SJSA1 (cell line): Measurements from ENCODE around the gene CYP46A1. TPM values are rescaled to one million over a fixed set of nuclear protein-coding genes. Genes with fewer than 3 reads are reported as not detected.
"Not testable (repeated sequence)": the region's sequence is repeated elsewhere in the genome, so short reads cannot be mapped to it uniquely, and the experiment has no call there.

Experiments
- DNase-seq, 2 experiments: peaks; one replicate each; pipeline ENCODE4 v3.0.0-alpha.2; 2015 to 2020; ENCODE audit warnings: low spot score in 2 of 2, low read depth in 1 of 2
- H3K27ac ChIP-seq: fragments of 250-450 bp; sonication (Bioruptor Pico); 2 replicates; pipeline ENCODE4 v1.5.1; 2020; ENCODE audit warnings: mild to moderate bottlenecking, moderate library complexity
- H3K27me3 ChIP-seq: fragments of 250-450 bp; sonication (Bioruptor Pico); replicated peaks from 2 replicates; pipeline ENCODE4 v1.5.1; 2020; ENCODE audit warnings: mild to moderate bottlenecking, moderate library complexity
- H3K36me3 ChIP-seq: fragments of 250-450 bp; sonication (Bioruptor Pico); 2 replicates; pipeline ENCODE4 v1.5.1; 2020; ENCODE audit warnings: mild to moderate bottlenecking
- H3K4me1 ChIP-seq: fragments of 250-450 bp; sonication (Bioruptor Pico); replicated peaks from 2 replicates; pipeline ENCODE4 v1.6.1; 2021; ENCODE audit warnings: mild to moderate bottlenecking
- H3K4me3 ChIP-seq: fragments of 250-450 bp; sonication (Bioruptor Pico); 2 replicates; pipeline ENCODE4 v1.5.1; 2020; ENCODE audit warnings: mild to moderate bottlenecking
- H3K9me3 ChIP-seq: fragments of 250-450 bp; sonication (Bioruptor Pico); replicated peaks from 2 replicates; pipeline ENCODE4 v1.5.1; 2020; ENCODE audit warnings: mild to moderate bottlenecking
- total RNA-seq: library from RNA; depleted of rRNA; stranded (reverse); fragments of >200 nt; shearing (Covaris generic); gene quantifications from 2 replicates; pipeline ENCODE4 v1.2.3, GENCODE V29; 2014

Gene CYP46A1
- total RNA-seq, 1 experiment from 2014 or later: 0.21 TPM

DNA sequence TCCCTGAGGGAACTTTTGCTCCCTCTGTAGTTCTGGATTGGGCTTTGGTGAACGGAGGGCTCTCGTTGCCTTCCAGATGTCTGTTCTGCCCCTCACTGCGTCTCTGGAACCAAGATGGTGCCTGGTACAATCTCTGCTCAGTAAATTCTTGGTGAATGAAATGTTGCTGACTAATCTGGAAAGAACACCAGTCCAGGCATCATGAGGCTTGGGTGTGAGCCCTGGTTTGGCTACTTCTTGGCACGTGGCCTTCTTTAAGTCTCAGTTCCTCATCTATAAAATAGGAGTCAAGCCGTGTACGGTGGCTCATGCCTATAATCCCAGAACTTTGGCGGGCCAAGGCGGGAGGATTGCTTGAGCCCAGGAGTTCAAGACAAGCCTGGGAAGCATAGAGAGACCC, 34.9 kb upstream of the CYP46A1 start:
- Histone ChIP-seq H3K4me3 (no peak overlapping the region), H3K36me3 (no peaks in the 10 kb centered on the region), H3K4me1 (peaks cover 6% of the 10 kb centered on the region), H3K9me3 (no peaks in the 10 kb centered on the region), H3K27ac (no peak overlapping the region), H3K27me3 (peaks cover 6% of the 10 kb centered on the region; the same call in 1 of the 2 replicates)
- no peak for DNase-seq

DNA sequence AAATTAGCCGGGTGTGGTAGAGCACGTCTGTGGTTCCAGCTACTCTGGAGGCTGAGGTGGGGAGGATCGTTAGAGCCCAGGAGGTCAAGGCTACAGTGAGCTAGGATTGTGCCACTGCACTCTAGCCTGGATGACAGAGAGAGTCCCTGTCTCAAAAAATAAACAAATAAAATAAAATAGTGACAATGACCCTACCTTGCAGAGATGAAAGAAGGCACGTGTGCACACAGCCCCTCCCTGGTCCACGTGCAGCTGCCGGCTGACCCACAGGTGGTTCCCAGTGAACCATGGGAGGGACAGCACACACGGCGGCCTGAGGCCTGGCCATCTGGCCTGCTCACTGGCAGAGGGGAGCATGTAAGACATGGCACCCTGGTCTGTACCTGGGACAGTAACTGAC, 34.5 kb upstream of the CYP46A1 start:
- Histone ChIP-seq H3K27me3 (peaks cover 6% of the 10 kb centered on the region; the same call in 1 of the 2 replicates), H3K4me3 (no peak overlapping the region), H3K4me1 (peaks cover 6% of the 10 kb centered on the region), H3K36me3 (no peaks in the 10 kb centered on the region), H3K27ac (no peak overlapping the region), H3K9me3 (no peaks in the 10 kb centered on the region)
- no peak for DNase-seq

- Histone ChIP-seq H3K4me1 (peaks cover 3% of the 10 kb centered on the region), H3K36me3 (no peaks in the 10 kb centered on the region), H3K4me3 (no peak overlapping the region), H3K27me3 (peaks cover 3% of the 10 kb centered on the region; the same call in 1 of the 2 replicates), H3K9me3 (no peaks in the 10 kb centered on the region), H3K27ac (no peak overlapping the region)
- DNase-seq: no peak
Measured at GRCh38 chr14:99650189-99650588, 33.9 kb upstream of the CYP46A1 start.

GRCh38 chr14:99651953-99652746, 31.9 kb upstream of the CYP46A1 start:
- Histone ChIP-seq H3K4me1 (no peaks in the 10 kb centered on the region), H3K9me3 (no peaks in the 10 kb centered on the region), H3K4me3 (no peak overlapping the region), H3K27ac (no peak overlapping the region), H3K36me3 (no peaks in the 10 kb centered on the region), H3K27me3 (no peaks in the 10 kb centered on the region)
- no peak for DNase-seq

DNA sequence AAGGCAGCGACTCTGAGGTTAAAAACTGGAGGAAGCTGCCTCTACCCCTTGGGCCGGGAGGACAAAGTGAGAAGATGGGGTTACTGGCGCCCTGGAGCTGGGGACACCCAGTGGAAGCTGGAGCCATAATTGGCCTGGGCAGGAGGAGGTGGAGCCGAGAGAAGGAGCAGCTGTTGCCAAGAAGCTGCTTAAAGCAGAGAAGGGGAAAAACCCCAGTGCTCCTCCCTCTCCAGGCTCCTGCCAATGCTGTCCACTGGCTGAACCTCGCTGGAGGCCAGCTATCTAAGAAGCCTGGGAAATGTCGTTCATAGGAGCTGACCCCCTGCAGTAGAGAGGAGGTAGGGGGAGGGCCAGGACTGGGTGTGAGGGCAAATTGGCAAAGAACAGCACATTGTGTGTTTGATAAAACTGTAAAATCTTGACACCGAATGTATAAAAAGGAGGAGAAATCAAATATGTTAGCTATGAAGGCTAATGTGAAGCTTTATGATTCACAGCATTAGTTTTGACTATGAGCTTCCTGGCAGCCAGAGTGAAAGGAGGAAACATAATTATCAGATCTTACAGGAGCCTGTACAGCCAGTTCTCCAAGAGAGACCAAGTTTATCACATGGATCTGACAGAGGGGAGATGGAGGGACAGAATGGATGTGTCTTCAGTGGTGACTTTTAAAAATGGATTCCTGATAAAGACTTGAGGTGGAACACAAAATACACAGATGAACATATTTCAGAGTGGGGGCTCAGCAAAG, 29.7 kb upstream of the CYP46A1 start:
- DNase-seq: peak in 1 of 2 experiments; percentile 17
- Histone ChIP-seq H3K4me3 (no peak overlapping the region), H3K4me1 (no peaks in the 10 kb centered on the region), H3K36me3 (no peaks in the 10 kb centered on the region), H3K9me3 (no peaks in the 10 kb centered on the region), H3K27me3 (no peaks in the 10 kb centered on the region), H3K27ac (no peak overlapping the region)

DNA sequence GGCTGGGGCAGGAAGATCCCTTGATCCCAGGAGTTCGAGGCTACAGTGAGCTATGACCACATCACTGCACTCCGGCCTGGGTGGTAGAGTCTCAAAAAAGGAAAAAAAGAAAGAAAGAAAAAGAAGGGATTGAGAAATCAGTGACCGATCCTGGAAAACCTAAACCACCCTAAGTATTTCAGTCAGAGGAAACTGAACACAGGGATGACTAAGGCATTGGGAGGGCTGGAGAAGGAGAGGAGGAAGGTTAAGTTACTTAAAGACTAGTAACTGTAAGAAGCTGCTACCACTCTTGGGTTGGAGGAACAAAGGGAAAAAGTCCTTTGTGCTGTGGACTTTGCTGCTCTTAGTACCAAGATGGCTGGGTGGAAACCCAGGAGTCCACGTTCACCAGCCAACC, 28.6 kb upstream of the CYP46A1 start:
- H3K27me3 ChIP-seq: no peaks in the 10 kb centered on the region
- H3K4me1 ChIP-seq: peaks cover 5% of the 10 kb centered on the region
- H3K36me3 ChIP-seq: no peaks in the 10 kb centered on the region
- H3K4me3 ChIP-seq: no peak overlapping the region
- H3K9me3 ChIP-seq: no peaks in the 10 kb centered on the region
- no peak for DNase-seq
- no peak overlapping the region for H3K27ac ChIP-seq

GRCh38 chr14:99656171-99656570, 27.9 kb upstream of the CYP46A1 start:
- Histone ChIP-seq H3K27ac (no peak overlapping the region), H3K27me3 (no peaks in the 10 kb centered on the region), H3K4me1 (peaks cover 12% of the 10 kb centered on the region), H3K9me3 (no peaks in the 10 kb centered on the region), H3K36me3 (no peaks in the 10 kb centered on the region), H3K4me3 (no peak overlapping the region)
- DNase-seq: no peak

GRCh38 chr14:99657645-99658155, 26.4 kb upstream of the CYP46A1 start:
- Histone ChIP-seq H3K4me1 (peaks cover 12% of the 10 kb centered on the region), H3K36me3 (no peaks in the 10 kb centered on the region), H3K9me3 (no peaks in the 10 kb centered on the region), H3K4me3 (no peak overlapping the region), H3K27ac (no peak overlapping the region), H3K27me3 (no peaks in the 10 kb centered on the region)
- DNase-seq: no peak

DNA sequence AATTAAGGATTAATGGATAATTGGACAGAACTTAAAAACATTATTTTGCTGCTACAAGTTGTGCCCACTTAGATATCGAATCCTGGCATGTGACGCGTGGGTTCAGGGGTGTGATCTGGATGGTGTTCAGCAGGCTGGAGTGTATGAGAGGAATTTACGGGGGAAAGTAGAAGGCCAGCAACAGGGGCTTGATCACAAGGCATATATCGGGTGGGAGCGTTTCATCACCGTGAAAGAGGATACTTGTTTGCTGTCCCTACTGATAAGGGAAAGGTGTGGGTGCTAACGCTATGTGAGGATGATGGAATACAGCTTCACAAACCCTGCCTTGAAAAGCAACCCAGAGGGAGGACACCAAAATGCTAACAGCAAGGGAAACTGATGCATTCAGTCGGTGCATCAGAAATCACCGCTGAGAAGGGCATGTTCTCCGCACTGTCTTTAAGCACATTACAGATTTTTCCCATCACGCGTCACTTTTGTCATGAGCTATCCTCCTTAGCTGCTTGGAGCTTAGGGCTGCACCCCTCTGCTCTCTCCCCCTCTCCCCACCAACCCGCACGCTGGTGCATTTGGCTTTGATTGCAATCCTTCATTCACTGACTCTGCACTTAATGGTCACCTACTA, 25.8 kb upstream of the CYP46A1 start:
- Histone ChIP-seq H3K27ac (no peak overlapping the region), H3K4me3 (no peak overlapping the region)
- no peak for DNase-seq

GRCh38 chr14:99659333-99659741, 24.8 kb upstream of the CYP46A1 start:
- Histone ChIP-seq H3K36me3 (no peaks in the 10 kb centered on the region), H3K4me1 (peaks cover 12% of the 10 kb centered on the region), H3K4me3 (no peak overlapping the region), H3K27ac (no peak overlapping the region), H3K27me3 (no peaks in the 10 kb centered on the region), H3K9me3 (no peaks in the 10 kb centered on the region)
- DNase-seq: no peak

More for the DNA sequence above, 25.8 kb upstream of the CYP46A1 start:
- H3K4me1 ChIP-seq: peaks cover 12% of the 10 kb centered on the region
- H3K27me3 ChIP-seq: no peaks in the 10 kb centered on the region
- no peaks in the 10 kb centered on the region for H3K9me3 ChIP-seq
- H3K36me3 ChIP-seq: no peaks in the 10 kb centered on the region

GRCh38 chr14:99660006-99660566, 24.0 kb upstream of the CYP46A1 start:
- H3K4me3 ChIP-seq: no peak overlapping the region
- H3K9me3 ChIP-seq: no peaks in the 10 kb centered on the region
- no peak overlapping the region for H3K27ac ChIP-seq
- no peaks in the 10 kb centered on the region for H3K36me3 ChIP-seq
- no peaks in the 10 kb centered on the region for H3K27me3 ChIP-seq
- no peak for DNase-seq
- peaks cover 12% of the 10 kb centered on the region for H3K4me1 ChIP-seq

- Histone ChIP-seq H3K27me3 (no peaks in the 10 kb centered on the region), H3K9me3 (no peaks in the 10 kb centered on the region), H3K27ac (no peak overlapping the region), H3K4me1 (peaks cover 12% of the 10 kb centered on the region), H3K36me3 (no peaks in the 10 kb centered on the region), H3K4me3 (no peak overlapping the region)
- peak; percentile 54 to 71 for DNase-seq
Measured at GRCh38 chr14:99660794-99661193, 23.3 kb upstream of the CYP46A1 start.

DNA sequence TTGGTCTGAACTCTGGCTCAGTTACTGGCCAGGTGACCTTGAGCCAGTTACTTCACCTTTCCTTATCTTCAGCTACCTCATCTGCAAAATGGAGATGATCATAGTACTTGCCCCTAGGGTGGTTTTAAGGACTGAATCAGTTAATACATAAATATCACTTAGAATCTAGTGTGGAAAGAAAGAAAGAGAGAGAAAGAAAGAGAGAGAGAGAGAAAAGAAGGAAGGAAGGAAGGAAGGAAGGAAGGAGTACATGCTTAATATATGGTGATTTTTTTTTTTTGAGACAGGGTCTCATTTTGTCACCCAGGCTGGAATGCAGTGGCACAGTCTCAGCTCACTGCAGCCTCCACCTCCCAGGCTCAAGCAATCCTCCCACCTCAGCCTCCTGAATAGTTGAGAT, 22.9 kb upstream of the CYP46A1 start:
- not testable (repeated sequence) for H3K27me3 ChIP-seq, H3K36me3 ChIP-seq, H3K27ac ChIP-seq, DNase-seq, H3K9me3 ChIP-seq, H3K4me3 ChIP-seq
- peaks cover 12% of the 10 kb centered on the region for H3K4me1 ChIP-seq
